Measurements from ENCODE around the gene HCST. TPM values are rescaled to one million over a fixed set of nuclear protein-coding genes. Genes with fewer than 3 reads are reported as not detected.

Gene HCST
- total RNA-seq, 1 donor from 2014 or later = 9.1 TPM

- Histone ChIP-seq H3K9me3 (no peaks in the 10 kb centered on the region), H3K27ac (no peak overlapping the region), H3K4me1 (no peaks in the 10 kb centered on the region), H3K27me3 (no peaks in the 10 kb centered on the region), H3K4me3 (no peak overlapping the region), H3K36me3 (no peaks in the 10 kb centered on the region)
- intact Hi-C loops (cut with DNase I) = no loop called here
- DNase-seq (ENCODE audit: extremely low spot score in 2 of 2) = no peak
- TF ChIP-seq POLR2A (IDR thresholded peaks at IDR 0.05) (no peak), POLR2AphosphoS5 (IDR thresholded peaks at IDR 0.05; ENCODE audit: insufficient read depth in 1 of 2, low read depth in 1 of 2) (no peak)
- TF ChIP-seq, protein P1, sequence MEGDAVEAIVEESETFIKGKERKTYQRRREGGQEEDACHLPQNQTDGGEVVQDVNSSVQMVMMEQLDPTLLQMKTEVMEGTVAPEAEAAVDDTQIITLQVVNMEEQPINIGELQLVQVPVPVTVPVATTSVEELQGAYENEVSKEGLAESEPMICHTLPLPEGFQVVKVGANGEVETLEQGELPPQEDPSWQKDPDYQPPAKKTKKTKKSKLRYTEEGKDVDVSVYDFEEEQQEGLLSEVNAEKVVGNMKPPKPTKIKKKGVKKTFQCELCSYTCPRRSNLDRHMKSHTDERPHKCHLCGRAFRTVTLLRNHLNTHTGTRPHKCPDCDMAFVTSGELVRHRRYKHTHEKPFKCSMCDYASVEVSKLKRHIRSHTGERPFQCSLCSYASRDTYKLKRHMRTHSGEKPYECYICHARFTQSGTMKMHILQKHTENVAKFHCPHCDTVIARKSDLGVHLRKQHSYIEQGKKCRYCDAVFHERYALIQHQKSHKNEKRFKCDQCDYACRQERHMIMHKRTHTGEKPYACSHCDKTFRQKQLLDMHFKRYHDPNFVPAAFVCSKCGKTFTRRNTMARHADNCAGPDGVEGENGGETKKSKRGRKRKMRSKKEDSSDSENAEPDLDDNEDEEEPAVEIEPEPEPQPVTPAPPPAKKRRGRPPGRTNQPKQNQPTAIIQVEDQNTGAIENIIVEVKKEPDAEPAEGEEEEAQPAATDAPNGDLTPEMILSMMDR (IDR thresholded peaks at IDR 0.05) = no peak
Observed at GRCh38 chr19:35943321-35944301, 41.3 kb downstream of the HCST start.

- Histone ChIP-seq H3K27me3 (no peaks in the 10 kb centered on the region), H3K4me1 (no peaks in the 10 kb centered on the region), H3K9me3 (no peaks in the 10 kb centered on the region), H3K36me3 (no peaks in the 10 kb centered on the region), H3K27ac (no peak overlapping the region), H3K4me3 (no peak overlapping the region)
- no peak for TF ChIP-seq POLR2AphosphoS5 (IDR thresholded peaks at IDR 0.05; ENCODE audit: insufficient read depth in 1 of 2, low read depth in 1 of 2)
- no peak for DNase-seq (ENCODE audit: extremely low spot score in 2 of 2)
- intact Hi-C loops (cut with DNase I) = no loop called here
Observed at GRCh38 chr19:35944556-35944955, 42.2 kb downstream of the HCST start.

- H3K36me3 ChIP-seq = no peaks in the 10 kb centered on the region
- no peak overlapping the region for H3K27ac ChIP-seq
- no peak for DNase-seq (ENCODE audit: extremely low spot score in 2 of 2)
- no peaks in the 10 kb centered on the region for H3K27me3 ChIP-seq
- no peak overlapping the region for H3K4me3 ChIP-seq
- H3K4me1 ChIP-seq = no peaks in the 10 kb centered on the region
- H3K9me3 ChIP-seq = no peaks in the 10 kb centered on the region
- intact Hi-C loops (cut with DNase I) = no loop called here
- TF ChIP-seq POLR2A (IDR thresholded peaks at IDR 0.05) = no peak
- TF ChIP-seq, protein P1 (IDR thresholded peaks at IDR 0.05) = no peak
Observed at GRCh38 chr19:35945121-35945790, 42.9 kb downstream of the HCST start.

DNA sequence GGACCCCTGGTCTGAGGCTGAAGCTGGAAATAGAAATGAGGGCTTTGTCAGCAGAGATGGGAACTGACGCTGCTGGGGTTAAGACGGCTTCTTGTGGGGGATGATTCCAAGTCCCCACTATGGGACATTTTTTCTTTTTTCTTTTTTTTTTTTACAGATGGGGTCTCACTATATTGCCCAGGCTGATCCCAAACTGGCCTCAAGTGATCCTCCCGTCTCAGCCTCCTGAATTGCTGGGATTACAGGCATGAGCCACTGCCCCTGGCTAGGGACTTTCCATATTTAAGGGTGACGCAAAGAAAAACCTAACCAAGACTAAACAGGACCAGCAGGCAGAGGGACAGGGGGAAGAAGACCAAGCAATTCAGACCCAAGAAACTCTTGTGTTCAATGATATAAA, 43.9 kb downstream of the HCST start:
- TF ChIP-seq POLR2A (IDR thresholded peaks at IDR 0.05) = no peak
- TF ChIP-seq, protein P1 (IDR thresholded peaks at IDR 0.05) = no peak
- TF ChIP-seq POLR2AphosphoS5 (IDR thresholded peaks at IDR 0.05; ENCODE audit: insufficient read depth in 1 of 2, low read depth in 1 of 2) = no peak

GRCh38 chr19:35949131-35949530, 46.8 kb downstream of the HCST start:
- no peak for DNase-seq (ENCODE audit: extremely low spot score in 2 of 2)
- H3K9me3 ChIP-seq = no peaks in the 10 kb centered on the region
- intact Hi-C loops (cut with DNase I) = no loop called here

More for the DNA sequence above, 43.9 kb downstream of the HCST start:
- Histone ChIP-seq H3K4me3 (no peak overlapping the region), H3K4me1 (no peaks in the 10 kb centered on the region), H3K36me3 (no peaks in the 10 kb centered on the region), H3K27me3 (no peaks in the 10 kb centered on the region), H3K27ac (no peak overlapping the region), H3K9me3 (no peaks in the 10 kb centered on the region)
- intact Hi-C loops (cut with DNase I) = no loop called here
- DNase-seq (ENCODE audit: extremely low spot score in 2 of 2) = no peak

More at GRCh38 chr19:35949131-35949530, 46.8 kb downstream of the HCST start:
- no peaks in the 10 kb centered on the region for H3K36me3 ChIP-seq
- TF ChIP-seq POLR2AphosphoS5 (IDR thresholded peaks at IDR 0.05; ENCODE audit: insufficient read depth in 1 of 2, low read depth in 1 of 2) (no peak), POLR2A (IDR thresholded peaks at IDR 0.05) (no peak)
- TF ChIP-seq, protein P1 (IDR thresholded peaks at IDR 0.05) = no peak
- no peak overlapping the region for H3K27ac ChIP-seq
- H3K4me1 ChIP-seq = no peaks in the 10 kb centered on the region
- H3K27me3 ChIP-seq = no peaks in the 10 kb centered on the region
- no peak overlapping the region for H3K4me3 ChIP-seq

Small RNA genes lying within 50 kb of the gene (small RNA-seq; reads per million reads assigned to genes)
- gene RN7SL402P = not detected

Other genes with a start within 250 kb of the HCST start
- gene UPK1A, start 236.0 kb upstream of the HCST start, total RNA-seq = 9.1 TPM
- not detected for gene ZBTB32, start 198.0 kb upstream of the HCST start, total RNA-seq
- gene KMT2B, start 184.5 kb upstream of the HCST start, total RNA-seq = 16.0 TPM
- gene IGFLR1, start 160.1 kb upstream of the HCST start, total RNA-seq = 7.4 TPM
- gene U2AF1L4, start 157.1 kb upstream of the HCST start, total RNA-seq = 6.6 TPM
- gene PSENEN, start 156.9 kb upstream of the HCST start, total RNA-seq = 28.2 TPM
- gene LIN37, start 154.0 kb upstream of the HCST start, total RNA-seq = 11.3 TPM
- gene HSPB6, start 145.5 kb upstream of the HCST start, total RNA-seq = 238 TPM
- gene PROSER3, start 144.4 kb upstream of the HCST start, total RNA-seq = 13.8 TPM
- gene ARHGAP33, start 127.0 kb upstream of the HCST start, total RNA-seq = 35.4 TPM
- not detected for gene PRODH2, start 89.7 kb upstream of the HCST start, total RNA-seq
- not detected for gene NPHS1, start 50.0 kb upstream of the HCST start, total RNA-seq
- not detected for gene KIRREL2, start 45.6 kb upstream of the HCST start, total RNA-seq
- gene APLP1, start 34.0 kb upstream of the HCST start, total RNA-seq = 1.5 TPM
- gene NFKBID, start 2.0 kb upstream of the HCST start, total RNA-seq = 15.7 TPM
- 68.5 TPM for gene TYROBP, start 5.8 kb downstream of the HCST start, total RNA-seq
- 9.1 TPM for gene LRFN3, start 33.8 kb downstream of the HCST start, total RNA-seq
- 46.9 TPM for gene SDHAF1, start 92.7 kb downstream of the HCST start, total RNA-seq
- gene SYNE4, start 106.3 kb downstream of the HCST start, total RNA-seq = 2.0 TPM
- 21.9 TPM for gene ALKBH6, start 111.7 kb downstream of the HCST start, total RNA-seq
- 31.9 TPM for gene CLIP3, start 130.3 kb downstream of the HCST start, total RNA-seq
- 12.0 TPM for gene THAP8, start 151.8 kb downstream of the HCST start, total RNA-seq
- 2.5 TPM for gene WDR62, start 152.4 kb downstream of the HCST start, total RNA-seq
- not detected for gene OVOL3, start 208.6 kb downstream of the HCST start, total RNA-seq
- gene POLR2I, start 212.3 kb downstream of the HCST start, total RNA-seq = 108 TPM
- gene TBCB, start 212.9 kb downstream of the HCST start, total RNA-seq = 105 TPM
- gene CAPNS1, start 237.5 kb downstream of the HCST start, total RNA-seq = 181 TPM
- gene COX7A1, start 249.9 kb downstream of the HCST start, total RNA-seq = 33.1 TPM